NOMO-1 (cell line): Measurements from ENCODE around the gene THADA.
"Not testable (repeated sequence)": the region's sequence is repeated elsewhere in the genome, so short reads cannot be mapped to it uniquely, and the experiment has no call there.

Experiments
- DNase-seq, 2 experiments: peaks; one replicate each; lab custom pipeline; 2025; ENCODE audit not compliant: unreplicated experiment in 2 of 2; lab: John Stamatoyannopoulos, UW

THADA gene

DNA sequence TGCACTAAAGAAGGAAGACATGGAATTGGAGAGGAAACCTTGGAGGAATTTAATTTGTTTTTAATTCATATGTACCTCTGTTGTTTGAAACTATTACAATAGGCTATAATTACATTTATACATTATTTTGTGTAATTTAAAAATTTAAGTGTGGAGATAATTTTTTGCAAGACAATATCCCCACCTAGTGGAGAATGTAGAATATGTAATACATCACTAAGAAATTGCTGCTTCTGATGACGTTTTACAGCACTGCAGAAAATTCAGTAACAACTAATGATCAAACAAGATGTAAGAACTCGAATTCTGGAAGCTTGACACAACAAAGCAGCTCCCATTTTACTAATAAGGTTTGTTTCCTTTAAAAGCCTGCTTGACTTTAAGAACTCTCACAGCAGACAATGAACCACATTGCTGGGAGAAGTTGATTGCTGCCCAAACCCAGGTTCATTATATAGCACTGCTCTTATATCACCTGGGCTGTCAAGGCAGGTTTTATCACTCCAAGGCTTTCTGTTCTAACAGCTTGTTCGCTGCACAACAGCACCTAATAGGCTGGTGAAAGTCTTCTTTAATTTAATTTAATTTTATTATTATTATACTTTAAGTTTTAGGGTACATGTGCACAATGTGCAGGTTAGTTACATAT, 53.4 kb downstream of the THADA start:
- DNase-seq, result peak; percentile 2 to 64

DNA sequence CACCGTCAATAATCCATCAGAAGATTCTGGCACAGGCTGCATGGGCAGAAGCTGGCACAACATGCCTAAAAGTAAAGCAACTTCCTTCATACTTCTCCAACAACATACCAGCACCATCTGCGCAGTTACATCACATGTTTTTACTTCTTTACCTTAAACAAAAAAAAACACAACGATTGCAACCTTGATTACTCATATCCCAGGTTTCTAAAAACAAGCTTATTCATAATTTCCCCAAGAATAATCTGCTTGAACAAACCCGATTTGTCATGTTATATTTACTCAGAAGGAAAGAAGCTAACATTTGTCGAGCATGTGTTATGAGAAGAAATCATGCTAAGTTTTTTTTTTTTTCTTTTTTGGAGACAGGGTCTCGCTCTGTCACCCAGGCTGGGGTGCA, 54.7 kb downstream of the THADA start:
- no peak for DNase-seq

DNA sequence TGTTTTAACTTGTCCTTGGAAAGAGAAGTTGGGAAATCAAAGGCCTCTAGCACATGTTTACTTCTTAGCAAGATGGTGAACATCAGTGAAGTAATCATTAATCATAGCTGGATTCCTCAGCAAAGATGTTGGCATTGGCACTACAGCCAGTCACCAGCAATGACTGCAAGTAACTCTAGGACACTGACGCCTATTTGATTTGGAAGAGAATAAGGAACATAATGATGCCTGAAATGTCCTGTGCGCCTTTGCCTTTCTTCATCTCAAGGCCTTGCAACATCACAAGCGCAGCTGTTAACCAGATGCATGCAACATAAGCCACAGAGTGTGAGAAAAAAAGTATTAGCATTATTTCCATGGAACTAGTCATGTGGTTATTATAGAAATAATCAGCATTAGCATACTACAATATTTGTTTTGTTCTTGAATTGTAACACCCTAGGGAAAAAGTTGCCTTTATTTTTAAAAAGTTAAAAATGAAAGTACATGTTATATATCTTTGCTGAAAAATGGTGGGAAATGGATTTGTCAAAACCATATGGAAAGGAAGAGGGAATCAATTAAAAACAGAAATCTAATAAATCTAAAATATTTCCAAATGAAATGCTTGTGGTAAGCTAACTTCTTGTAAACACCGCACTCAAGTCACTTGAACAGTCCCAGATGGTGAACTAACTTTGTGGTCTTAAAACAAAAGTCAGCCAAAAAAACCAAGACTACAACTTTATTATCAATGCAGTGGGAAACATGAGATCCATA, 55.6 kb downstream of the THADA start:
- peak; percentile 75 to 88 for DNase-seq

DNA sequence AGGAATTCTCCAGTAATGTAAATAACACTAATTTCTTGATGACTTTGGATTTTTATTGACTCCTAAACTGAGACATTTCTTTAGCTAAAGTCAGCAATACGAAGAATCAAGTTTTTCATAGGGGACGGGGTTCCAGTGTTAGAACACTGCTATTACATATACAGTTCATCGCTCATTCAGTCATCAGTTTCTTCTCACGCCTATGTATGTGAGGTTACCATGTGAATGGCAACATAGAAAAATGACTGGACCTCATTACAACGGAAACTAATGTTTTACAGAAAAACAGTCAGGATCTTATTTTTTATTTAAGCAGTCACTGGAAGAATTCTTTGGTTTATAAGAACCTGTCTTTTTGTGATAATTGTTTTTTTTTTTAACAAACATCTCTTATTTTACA, 56.4 kb downstream of the THADA start:
- DNase-seq, result no peak

DNA sequence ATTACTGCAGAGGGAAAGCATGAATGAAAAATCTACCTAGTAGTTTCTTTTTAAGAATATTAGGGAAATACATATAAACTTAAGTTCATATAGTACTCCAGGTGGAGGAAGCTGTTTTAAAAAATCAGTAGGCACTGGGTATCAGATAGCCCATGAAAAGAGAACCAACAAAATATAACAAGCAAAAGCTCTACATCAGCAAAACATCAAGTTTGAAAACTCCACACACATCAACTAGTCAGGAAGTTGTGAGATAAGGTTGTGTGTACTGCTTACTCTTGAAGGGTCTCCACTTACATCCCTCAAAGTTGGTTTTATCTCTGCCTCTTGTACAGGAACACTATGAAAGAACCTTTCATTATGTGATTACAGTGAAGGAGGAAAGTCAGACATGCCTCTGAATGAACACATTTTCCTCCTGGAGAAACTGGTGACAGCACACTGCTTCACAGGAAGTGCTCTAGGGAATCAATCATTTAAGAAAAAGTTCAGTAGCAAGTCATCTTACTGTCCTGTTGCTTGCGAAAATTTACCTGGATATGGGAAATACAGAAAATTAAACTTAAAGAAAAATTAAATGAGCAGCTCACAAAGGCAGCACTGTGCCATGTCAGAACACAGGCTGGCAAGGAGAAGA, 57.7 kb downstream of the THADA start:
- DNase-seq, result no peak

DNA sequence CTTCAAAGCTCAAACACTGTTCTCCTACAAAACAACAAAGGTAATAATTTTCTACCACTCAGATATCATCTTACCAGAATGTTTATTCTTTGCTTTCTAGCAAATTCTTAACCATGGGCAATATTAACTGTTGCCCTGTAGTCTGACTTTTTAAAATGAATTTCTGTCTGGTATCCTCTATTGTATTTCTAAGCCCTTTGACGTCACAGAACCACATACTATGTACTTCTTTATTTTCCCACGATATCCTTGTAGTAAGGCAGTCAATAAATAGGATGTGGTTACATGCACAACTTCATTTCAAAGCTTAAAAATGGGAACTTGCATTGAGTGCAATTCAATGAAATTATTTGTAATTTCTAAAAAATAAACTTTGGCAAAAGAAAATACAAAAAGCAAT, 58.7 kb downstream of the THADA start:
- DNase-seq, result peak; percentile 29 to 80

DNA sequence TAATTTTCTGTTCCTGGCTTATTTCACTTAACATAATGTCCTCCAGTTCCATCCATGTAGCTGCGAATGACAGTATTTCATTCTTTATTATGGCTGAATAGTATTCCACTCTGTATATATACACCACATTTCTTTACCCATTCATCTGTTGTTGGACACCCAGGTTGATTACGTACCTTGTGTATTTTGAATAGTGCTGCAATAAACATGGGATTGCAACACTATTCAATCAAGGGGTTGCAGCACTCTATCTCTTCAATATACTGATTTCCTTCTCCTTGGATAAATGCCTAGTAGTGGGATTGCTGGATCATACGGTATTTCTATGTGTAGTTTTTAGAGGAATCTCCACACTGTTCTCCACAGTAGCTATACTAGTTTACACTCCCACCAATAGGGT, 61.3 kb downstream of the THADA start:
- DNase-seq, result no peak

DNA sequence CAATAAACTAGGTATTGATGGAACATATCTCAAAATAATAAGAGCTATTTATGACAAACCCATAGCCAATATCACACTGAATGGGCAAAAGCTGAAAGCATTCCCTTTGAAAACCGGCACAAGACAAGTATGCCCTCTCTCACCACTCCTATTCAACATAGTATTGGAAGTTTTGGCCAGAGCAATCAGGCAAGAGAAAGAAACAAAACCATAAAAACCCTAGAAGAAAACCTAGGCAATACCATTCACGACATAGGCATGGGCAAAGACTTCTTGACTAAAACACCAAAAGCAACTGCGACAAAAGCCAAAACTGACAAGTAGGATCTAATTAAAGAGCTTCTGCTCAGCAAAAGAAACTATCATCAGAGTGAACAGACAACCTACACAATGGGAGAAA, 63.3 kb downstream of the THADA start:
- not testable (repeated sequence) for DNase-seq

DNA sequence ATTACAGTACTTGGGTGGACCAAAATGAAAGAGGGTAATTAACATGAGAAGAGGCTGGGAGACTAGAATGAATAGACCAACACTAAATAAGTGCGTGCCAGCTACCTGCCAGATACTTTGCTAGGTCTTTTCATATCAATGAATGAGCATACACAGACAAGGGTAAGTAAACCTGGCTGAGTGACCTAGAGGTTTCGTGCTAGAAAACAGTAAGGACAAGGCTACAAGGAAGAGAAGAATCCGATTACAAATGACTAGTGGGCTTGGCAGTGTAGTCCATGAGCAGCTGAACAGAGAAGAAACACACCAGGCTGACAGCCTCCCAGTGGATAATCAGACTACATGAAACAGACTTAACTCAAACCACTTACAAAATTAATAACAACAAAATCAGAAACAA, 64.6 kb downstream of the THADA start:
- no peak for DNase-seq

DNA sequence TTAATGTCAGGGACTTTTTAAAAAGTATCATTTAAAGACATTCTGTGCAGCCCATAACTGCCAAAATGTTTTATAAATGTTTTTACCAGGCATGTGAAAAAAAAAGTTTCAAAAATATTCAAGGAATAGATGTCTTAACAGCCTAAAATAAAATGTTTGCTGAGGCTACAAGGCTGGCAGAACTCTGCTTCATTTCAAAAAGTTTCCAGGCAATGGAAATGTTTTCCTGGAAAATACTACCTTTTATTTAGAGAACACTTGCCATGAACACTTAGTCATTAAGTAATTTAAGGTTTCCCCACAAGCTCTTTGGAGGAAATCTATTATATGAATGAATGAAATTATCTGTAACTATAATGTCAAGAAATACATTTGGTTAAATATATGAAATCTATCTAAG, 68.8 kb downstream of the THADA start:
- no peak for DNase-seq

DNA sequence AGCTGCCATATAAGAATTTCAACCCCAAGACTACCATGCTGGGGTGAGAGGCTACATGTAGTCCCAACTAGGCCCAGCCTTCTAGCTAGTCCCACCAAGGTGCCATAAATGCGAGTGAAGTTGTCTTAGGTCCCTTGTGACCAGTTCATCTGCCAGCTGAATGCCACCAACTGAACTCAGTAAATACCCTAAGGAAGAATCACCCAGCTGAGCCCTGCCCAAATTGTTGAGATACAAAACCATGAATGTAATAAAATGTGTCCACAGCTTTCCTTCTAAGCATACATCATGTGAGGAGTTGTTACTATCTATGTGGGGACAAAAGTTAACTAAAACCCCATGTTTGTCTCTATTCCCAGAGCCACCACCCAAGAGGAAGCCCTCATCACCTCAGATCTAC, 70.3 kb downstream of the THADA start:
- DNase-seq, result no peak

DNA sequence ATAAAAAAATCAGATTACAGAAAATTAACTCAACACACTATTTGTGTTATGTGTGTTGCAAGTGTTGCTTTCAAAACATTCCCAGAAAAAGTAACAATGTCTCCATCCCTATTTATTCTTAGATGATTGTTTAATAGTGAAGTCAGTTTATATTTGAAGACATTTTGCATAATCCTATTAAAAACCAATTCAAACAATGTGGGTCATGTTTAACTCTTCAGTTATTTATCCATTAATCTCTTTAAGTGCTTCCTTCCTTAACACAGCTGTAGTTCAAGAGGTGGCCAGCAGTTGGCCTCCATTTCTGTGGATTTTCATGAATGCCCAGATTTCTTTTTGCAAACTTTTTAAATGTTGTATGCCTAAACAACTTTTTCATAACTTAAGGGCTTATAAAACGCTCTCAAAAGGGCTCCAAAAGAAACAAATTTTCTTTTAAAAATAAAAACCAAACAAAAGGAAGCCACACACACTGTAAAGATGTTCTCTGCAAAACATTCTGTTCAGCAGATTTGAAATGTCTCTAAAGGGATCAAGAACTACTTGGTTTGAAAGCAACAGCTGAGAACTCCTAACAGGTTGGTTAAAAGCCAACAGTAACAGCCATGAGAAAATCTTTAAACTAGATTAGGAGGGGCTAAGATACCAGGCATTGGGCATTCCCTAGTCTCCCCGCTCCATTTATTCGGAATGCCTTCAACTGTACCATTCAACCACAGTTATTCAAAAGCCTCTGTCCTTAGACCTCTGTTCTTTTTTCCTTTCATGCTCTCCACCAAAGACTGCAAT, 71.5 kb downstream of the THADA start:
- DNase-seq, result no peak

DNA sequence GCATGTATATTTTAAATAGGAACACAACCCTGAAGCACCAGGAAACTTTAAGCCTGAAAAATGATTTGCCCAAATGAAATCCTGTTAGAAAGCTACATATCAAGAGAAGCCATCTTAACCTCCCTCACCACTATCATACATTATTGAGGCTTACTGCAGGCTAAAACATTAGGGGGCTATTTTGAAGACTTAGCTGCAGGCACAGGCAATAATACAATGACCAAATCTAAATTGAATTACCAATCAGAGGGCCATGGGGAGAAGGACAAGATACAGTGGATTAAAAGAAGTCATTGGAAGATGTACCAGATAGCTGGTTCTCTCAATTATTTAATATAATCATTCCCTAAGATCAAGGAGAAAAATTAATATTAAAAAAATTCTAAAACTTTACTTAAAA, 73.7 kb downstream of the THADA start:
- DNase-seq, result no peak

DNA sequence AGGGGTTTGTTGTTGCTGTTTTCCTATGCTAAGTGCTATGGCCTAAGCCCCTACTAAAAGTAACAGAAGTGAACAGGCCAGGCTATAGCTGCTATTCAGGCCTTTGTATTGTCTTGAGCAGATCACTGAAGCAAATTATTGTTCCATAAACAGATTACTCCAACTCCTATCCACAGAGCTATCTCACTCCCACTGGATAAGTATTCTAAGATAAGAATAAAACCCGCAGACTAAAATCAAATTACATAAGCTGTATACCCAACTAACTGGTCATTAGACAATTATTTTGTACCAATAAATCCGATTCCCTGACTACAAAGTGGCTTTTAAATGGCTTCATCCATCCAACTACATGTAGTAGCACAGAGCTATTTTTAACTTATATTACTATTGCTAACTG, 74.3 kb downstream of the THADA start:
- DNase-seq, result no peak

DNA sequence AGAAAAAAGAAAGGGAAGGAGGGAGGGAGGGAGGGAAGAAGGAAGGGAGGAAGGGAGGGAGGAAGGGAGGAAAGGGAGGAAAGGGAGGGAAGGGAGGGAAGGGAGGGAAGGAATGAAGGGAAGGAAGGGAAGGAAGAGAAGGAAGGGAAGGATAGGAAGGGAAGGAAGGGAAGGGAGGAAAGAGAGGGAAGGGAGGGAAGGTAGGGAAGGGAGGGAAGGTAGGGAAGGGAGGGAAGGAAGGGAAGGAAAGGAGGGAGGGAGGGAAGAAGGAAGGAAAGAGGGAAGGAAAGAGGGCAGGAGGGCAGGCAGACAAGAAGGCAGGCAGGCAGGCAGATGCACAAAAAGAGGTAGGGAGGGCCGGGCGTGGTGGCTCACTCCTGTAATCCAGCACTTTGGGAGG, 74.9 kb downstream of the THADA start:
- no peak for DNase-seq

DNA sequence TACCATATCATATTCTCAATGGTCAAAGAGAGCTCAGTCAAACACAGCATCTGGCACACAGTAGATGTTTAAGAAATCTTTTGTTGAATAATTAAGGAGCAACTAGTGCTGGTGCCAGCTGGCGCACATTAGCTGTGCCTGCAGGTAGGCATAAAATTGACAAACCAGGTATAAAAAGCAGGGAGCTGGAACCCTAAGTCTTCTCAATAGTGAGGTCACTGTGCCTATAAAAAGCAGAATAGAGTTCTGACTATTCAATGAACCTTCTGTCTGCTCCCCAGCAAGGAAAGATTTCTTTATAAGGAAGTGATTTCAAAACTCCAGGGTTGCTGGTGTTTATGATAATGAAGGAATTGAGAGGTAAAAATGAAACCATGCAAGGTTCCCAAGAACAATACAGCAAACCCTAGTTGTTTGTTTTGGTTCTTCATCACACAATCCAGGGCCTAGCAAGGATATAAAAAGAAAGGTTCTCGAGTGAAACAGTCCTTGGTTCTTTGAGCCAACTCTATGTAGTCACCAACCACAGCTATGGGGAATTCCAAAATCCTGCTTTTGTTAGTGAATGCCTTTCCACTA, 76.1 kb downstream of the THADA start:
- peak in 1 of 2 experiments; percentile 62 for DNase-seq

DNA sequence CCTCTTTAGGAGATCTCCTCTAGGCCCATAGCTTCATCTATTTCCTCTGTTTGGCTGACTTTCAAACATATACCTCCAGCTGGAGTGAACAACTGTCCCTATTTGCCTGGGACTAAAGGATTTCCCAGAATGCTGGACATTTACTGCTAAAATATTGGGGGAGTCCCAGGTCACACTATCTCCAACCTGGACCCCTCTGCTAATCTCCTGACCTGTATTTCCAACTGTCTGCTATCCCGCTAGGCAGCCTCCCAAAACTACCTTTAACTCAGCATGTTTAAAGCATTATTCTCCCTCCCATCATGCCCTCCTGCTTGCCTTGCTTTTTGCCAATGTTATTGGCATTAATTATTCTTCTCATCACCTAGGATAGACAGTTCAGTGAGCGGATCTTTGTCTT, 77.1 kb downstream of the THADA start:
- DNase-seq, result no peak

DNA sequence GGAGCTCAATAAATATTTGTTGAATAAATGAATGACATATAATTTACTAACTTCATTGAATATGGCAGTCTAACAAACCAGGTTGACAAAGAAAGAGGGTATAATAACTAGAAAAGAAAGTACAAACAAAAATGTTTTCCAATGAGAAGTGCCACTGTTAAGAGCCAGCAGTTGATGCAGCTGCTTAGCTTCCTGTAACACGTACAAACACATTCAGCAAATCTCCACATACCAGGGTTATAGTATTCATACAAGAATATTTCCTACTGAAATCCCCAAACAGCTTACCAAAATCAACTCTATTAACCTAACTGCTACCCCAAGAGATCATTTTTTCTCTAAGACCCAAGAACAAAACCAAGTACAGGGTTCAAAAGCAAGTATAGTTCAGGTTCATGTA, 77.7 kb downstream of the THADA start:
- DNase-seq, result no peak

DNA sequence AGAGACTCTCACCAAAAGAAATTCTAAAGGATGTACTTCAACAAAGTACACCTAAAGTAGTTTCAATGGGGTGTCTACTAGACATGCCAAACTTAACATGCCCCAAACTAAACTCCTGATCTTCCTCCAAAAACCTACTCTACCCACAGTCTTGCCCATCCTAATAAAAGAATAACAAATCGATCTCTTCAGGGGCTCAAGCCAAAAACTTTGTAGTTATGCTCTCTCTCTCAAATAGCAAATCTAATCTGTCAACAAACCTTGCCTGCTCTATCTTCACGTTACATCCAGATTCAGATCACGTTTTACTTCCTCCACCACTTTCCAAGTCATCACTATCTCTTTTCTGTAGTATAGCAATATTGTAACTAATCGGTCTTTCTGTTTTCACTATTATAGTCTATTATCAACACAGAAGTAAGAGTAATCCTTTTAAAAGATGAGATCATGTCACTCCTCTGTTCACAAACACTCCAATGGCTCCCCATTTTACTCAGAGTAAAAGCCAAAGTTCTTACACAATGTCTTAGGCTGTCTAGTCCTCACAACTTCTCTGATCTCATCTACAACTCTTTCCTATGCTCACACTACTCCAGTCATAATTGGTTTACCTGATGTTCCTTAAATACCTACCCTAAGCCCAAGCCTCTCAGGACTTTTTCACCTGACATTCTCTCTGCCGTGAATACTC, 79.9 kb downstream of the THADA start:
- no peak for DNase-seq

DNA sequence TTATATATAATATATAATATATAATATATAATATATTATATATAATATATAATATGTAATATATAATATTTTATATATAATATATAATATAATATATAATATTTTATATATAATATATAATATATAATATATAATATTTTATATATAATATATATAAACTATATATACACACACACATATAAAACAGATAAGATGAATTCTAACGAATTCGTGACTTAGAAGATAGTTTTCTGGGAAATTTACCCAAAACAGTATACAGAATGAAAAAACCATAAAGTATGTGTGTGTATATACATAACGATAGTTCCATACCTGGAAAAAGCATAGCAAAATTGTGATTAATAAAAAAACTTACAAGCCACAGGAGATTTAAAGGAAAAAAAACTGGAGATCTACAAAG, 80.6 kb downstream of the THADA start:
- no peak for DNase-seq
